HepG2 (cell line): ENCODE measurements around the gene UBE2L6. TPM values are rescaled to one million over a fixed set of nuclear protein-coding genes. Genes with fewer than 3 reads are reported as not detected.

Experiments used
- BCL3 ChIP-seq: sonication (generic); formaldehyde crosslinking; IDR thresholded peaks from 2 replicates; pipeline ENCODE4 v1.5.1; 2020; ENCODE audit warnings: mild to moderate bottlenecking, missing genetic modification reagents, moderate library complexity
- DNMT3B ChIP-seq: conservative IDR thresholded peaks from 2 replicates; pipeline ENCODE4 v1.6.1; 2016; ENCODE audit warnings: missing biosample characterization, control low read depth
- DZIP1 ChIP-seq: sonication (generic); formaldehyde crosslinking; IDR thresholded peaks from 2 replicates; pipeline ENCODE4 v1.5.0; 2020; ENCODE audit warnings: mild to moderate bottlenecking, missing genetic modification reagents
- HMG20A ChIP-seq: IDR thresholded peaks from 2 replicates; pipeline ENCODE4 v1.6.1; 2016; ENCODE audit warnings: borderline replicate concordance
- MEF2D ChIP-seq: sonication (generic); formaldehyde crosslinking; IDR thresholded peaks from 2 replicates; pipeline ENCODE4 v1.5.1; 2020; ENCODE audit warnings: mild to moderate bottlenecking, missing genetic modification reagents
- MXD1 ChIP-seq: sonication (generic); formaldehyde crosslinking; IDR thresholded peaks from 2 replicates; pipeline ENCODE4 v1.4.0; 2020; ENCODE audit warnings: mild to moderate bottlenecking, missing genetic modification reagents
- NONO ChIP-seq, 2 experiments: fragments of 450-650 bp in 1 of 2; sonication (generic) in 1 of 2; formaldehyde crosslinking in 1 of 2; IDR thresholded peaks in 1 of 2; conservative IDR thresholded peaks in 1 of 2; 2 replicates each; pipeline versions ENCODE4 v1.6.1 to v1.8.0; 2017 to 2022; ENCODE audit warnings: mild to moderate bottlenecking in 1 of 2, missing genetic modification reagents in 1 of 2, moderate library complexity in 1 of 2
- RFX5 ChIP-seq: IDR thresholded peaks from 2 replicates; pipeline ENCODE4 v1.6.1; 2011; ENCODE audit warnings: low read depth, low read length, improper control_type of control experiment
- RXRA ChIP-seq: sonication (generic); formaldehyde crosslinking; IDR thresholded peaks from 2 replicates; pipeline ENCODE4 v1.5.1; 2020; ENCODE audit warnings: missing genetic modification reagents
- SMYD3 ChIP-seq: sonication (generic); formaldehyde crosslinking; IDR thresholded peaks from 2 replicates; pipeline ENCODE4 v1.8.1; 2023; ENCODE audit warnings: mild to moderate bottlenecking, missing genetic modification reagents
- SP5 ChIP-seq: IDR thresholded peaks from 2 replicates; pipeline ENCODE4 v1.6.1; 2016; ENCODE audit warnings: low read depth, borderline replicate concordance
- XRCC5 ChIP-seq: fragments of 200-400 bp; formaldehyde crosslinking; optimal IDR thresholded peaks from 2 replicates; pipeline ENCODE3; 2017; ENCODE audit warnings: mild to moderate bottlenecking, low read length
- ZFP90 ChIP-seq: sonication (generic); formaldehyde crosslinking; IDR thresholded peaks from 2 replicates; pipeline ENCODE4 v1.8.0; 2022; ENCODE audit warnings: missing genetic modification reagents, mild to moderate bottlenecking, inconsistent platforms, borderline replicate concordance
- ZNF121 ChIP-seq: sonication (generic); formaldehyde crosslinking; IDR thresholded peaks from 2 replicates; pipeline ENCODE4 v1.5.0; 2020; ENCODE audit warnings: mild to moderate bottlenecking, missing genetic modification reagents
- ZNF326 ChIP-seq: sonication (generic); formaldehyde crosslinking; IDR thresholded peaks from 2 replicates; pipeline ENCODE4 v1.4.0; 2020; ENCODE audit warnings: missing genetic modification reagents, borderline replicate concordance
- ZNF543 ChIP-seq: sonication (generic); formaldehyde crosslinking; IDR thresholded peaks from 2 replicates; pipeline ENCODE4 v1.4.0; 2020; ENCODE audit warnings: mild to moderate bottlenecking, missing genetic modification reagents
- ZNF552 ChIP-seq: sonication (generic); formaldehyde crosslinking; IDR thresholded peaks from 2 replicates; pipeline ENCODE4 v1.9.0; 2022; ENCODE audit warnings: missing genetic modification reagents, mild to moderate bottlenecking, borderline replicate concordance
- ZNF609 ChIP-seq: sonication (generic); formaldehyde crosslinking; IDR thresholded peaks from 2 replicates; pipeline ENCODE4 v1.4.0; 2020; ENCODE audit warnings: mild to moderate bottlenecking, missing genetic modification reagents, borderline replicate concordance
- ZNF614 ChIP-seq: IDR thresholded peaks from 2 replicates; pipeline ENCODE4 v1.6.1; 2018; ENCODE audit warnings: missing biosample characterization, missing genetic modification reagents, inconsistent platforms, borderline replicate concordance
- polyA plus RNA-seq, 8 experiments: library from polyadenylated mRNA; depleted of rRNA in 3 of 8; stranded (reverse) in 7 of 8; unstranded in 1 of 8; fragments of >200 nt; fragmentation: Illumina TruSeq in 4 of 8; extraction: Trizol in 4 of 8; gene quantifications; 2 replicates each; pipeline versions ENCODE4 v1.2.1 to v1.2.3, GENCODE V29; 2011 to 2016; ENCODE audit warnings: low read depth in 4 of 8, missing spikeins in 1 of 8, mixed read lengths in 1 of 8; ENCODE audit not compliant: insufficient read depth in 1 of 8
- total RNA-seq, 5 experiments: library from RNA; depleted of rRNA; stranded (reverse); fragments of >200 nt; fragmentation: Illumina TruSeq; extraction: Trizol; gene quantifications; 2 replicates each; pipeline ENCODE4 v1.2.3, GENCODE V29; 2016; ENCODE audit warnings: low read depth in 1 of 5

UBE2L6 gene
- total and polyA plus RNA-seq, 2 of the 13 experiments (the other 11 are each of a cell fraction or from before 2014, with no cell fraction given) = 30.3 to 30.4 TPM

GRCh38 chr11:57530596-57531507 lies 36.6 kb downstream of the UBE2L6 start, which contains the start of gene TIMM10 (continued):
- TF ChIP-seq BCL3 (CRISPR knock-in tag) (0 out of 2 replicates have a peak, but pooled peaks have one; percentile 19), ZNF326 (CRISPR knock-in tag) (no peak), ZNF609 (0 out of 2 replicates have a peak, but pooled peaks have one; percentile 30), ZNF552 (CRISPR knock-in tag) (no peak), RXRA (CRISPR knock-in tag) (no peak), NONO (IDR thresholded peaks at IDR 0.05) (no peak), NONO (CRISPR knock-in tag; conservative IDR thresholded peaks at IDR 0.05) (peak; percentile 58), ZNF121 (CRISPR knock-in tag) (0 out of 2 replicates have a peak, but pooled peaks have one; percentile 12), DNMT3B (CRISPR knock-in tag) (peak; percentile 57; the same call in 1 of the 2 replicates), MXD1 (peak; percentile 96; the same call in 1 of the 2 replicates), ZNF543 (CRISPR knock-in tag) (no peak), ZFP90 (peak; percentile 74; the same call in 1 of the 2 replicates), ZNF614 (peak; percentile 86; the same call in 1 of the 2 replicates), XRCC5 (peak; percentile 91), HMG20A (CRISPR knock-in tag) (no peak), MEF2D (CRISPR knock-in tag) (peak; percentile 58; the same call in 1 of the 2 replicates), SP5 (CRISPR knock-in tag) (peak; percentile 52; the same call in 1 of the 2 replicates), SMYD3 (CRISPR knock-in tag) (no peak), DZIP1 (no peak), RFX5 (0 out of 2 replicates have a peak, but pooled peaks have one; percentile 10)
